A673 (cell line): ENCODE measurements around the gene DLG2.

ENCODE experiments used
- EZH2 ChIP-seq: fragments of 200-600 bp; sonication (generic); IDR thresholded peaks from 2 replicates; pipeline ENCODE4 v1.6.1; 2017; ENCODE audit warnings: borderline replicate concordance, low read depth, mild to moderate bottlenecking, mixed read lengths, antibody characterized with exemption, low read length; ENCODE audit not compliant: poor library complexity, severe bottlenecking
- TF ChIP-seq, protein P1 (sequence below): fragments of 300-800, 200-600 bp; sonication (generic); conservative IDR thresholded peaks from 2 replicates; pipeline ENCODE4 v1.5.1; 2017; ENCODE audit warnings: low read depth, mild to moderate bottlenecking, antibody characterized with exemption, low read length, moderate library complexity, mixed read lengths

DNA sequence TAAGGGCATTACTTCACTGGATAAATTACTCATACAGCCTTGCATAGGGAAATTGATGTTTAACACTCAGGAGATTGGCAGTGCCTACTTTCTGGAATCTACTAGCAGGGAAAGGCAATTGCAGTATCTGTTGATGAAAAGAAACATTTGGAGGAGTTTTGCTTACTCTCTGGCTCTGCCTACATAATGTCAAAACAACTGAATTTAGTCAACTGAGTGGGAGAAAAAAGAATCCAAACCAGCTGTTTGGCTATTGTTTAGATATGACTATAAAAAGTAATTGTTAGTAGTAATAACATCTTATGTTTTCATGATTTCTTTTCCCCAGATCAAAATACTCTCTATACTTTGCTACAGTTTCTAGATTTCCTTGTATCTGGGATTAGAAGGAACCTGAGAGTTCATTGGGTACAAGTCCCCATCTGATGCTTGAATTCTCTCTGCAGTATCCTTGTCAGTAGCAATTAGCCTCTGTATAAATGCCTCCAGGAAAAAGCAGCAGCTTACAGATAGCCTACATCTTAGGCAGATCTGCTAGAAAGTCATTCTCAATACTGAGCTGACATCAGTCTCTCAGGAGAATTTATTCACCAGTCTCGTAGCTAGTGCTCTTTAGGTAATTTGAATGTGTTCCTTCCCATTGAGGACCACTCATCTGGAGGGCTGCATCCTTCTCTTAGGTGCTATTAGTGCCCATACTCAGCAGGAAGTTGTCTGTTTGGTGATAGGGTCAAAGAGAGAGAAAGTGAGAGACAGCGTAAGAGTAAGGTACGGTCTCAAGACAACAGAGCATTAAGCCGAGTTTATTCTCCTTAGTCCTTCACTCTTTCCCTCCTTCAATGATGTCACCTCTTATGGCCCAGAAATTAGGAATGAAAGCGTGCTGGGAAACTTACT, 2155.1 kb downstream of the DLG2 start:
- TF ChIP-seq, protein P1, sequence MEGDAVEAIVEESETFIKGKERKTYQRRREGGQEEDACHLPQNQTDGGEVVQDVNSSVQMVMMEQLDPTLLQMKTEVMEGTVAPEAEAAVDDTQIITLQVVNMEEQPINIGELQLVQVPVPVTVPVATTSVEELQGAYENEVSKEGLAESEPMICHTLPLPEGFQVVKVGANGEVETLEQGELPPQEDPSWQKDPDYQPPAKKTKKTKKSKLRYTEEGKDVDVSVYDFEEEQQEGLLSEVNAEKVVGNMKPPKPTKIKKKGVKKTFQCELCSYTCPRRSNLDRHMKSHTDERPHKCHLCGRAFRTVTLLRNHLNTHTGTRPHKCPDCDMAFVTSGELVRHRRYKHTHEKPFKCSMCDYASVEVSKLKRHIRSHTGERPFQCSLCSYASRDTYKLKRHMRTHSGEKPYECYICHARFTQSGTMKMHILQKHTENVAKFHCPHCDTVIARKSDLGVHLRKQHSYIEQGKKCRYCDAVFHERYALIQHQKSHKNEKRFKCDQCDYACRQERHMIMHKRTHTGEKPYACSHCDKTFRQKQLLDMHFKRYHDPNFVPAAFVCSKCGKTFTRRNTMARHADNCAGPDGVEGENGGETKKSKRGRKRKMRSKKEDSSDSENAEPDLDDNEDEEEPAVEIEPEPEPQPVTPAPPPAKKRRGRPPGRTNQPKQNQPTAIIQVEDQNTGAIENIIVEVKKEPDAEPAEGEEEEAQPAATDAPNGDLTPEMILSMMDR, result no peak
- no peak for TF ChIP-seq EZH2
